Measurements from ENCODE around the gene FOXB1.

- TF ChIP-seq CTCF (IDR thresholded peaks at IDR 0.05; ENCODE audit: poor library complexity, severe bottlenecking), result peak; percentile 26
- TF ChIP-seq TAF1 (IDR thresholded peaks at IDR 0.05; ENCODE audit: low read depth), result no peak
- TF ChIP-seq POLR2AphosphoS5 (IDR thresholded peaks at IDR 0.05), result peak; percentile 86
- TF ChIP-seq EP300 (conservative IDR thresholded peaks at IDR 0.05; ENCODE audit: poor library complexity, severe bottlenecking), result no peak
- no peak for TF ChIP-seq EZH2 (IDR thresholded peaks at IDR 0.05; ENCODE audit: borderline replicate concordance, insufficient read depth, low read length, poor library complexity, severe bottlenecking)
- TF ChIP-seq REST (IDR thresholded peaks at IDR 0.05; ENCODE audit: borderline replicate concordance), result no peak
- no peak for TF ChIP-seq RAD21 (conservative IDR thresholded peaks at IDR 0.05)
These were observed 8.4 kb upstream of the FOXB1 start for GRCh38 chr15:59995568-59996297.
